Measurements from ENCODE around the gene FDX2.
"Not testable (repeated sequence)": the region's sequence is repeated elsewhere in the genome, so short reads cannot be mapped to it uniquely, and the experiment has no call there.

FDX2 gene

DNA sequence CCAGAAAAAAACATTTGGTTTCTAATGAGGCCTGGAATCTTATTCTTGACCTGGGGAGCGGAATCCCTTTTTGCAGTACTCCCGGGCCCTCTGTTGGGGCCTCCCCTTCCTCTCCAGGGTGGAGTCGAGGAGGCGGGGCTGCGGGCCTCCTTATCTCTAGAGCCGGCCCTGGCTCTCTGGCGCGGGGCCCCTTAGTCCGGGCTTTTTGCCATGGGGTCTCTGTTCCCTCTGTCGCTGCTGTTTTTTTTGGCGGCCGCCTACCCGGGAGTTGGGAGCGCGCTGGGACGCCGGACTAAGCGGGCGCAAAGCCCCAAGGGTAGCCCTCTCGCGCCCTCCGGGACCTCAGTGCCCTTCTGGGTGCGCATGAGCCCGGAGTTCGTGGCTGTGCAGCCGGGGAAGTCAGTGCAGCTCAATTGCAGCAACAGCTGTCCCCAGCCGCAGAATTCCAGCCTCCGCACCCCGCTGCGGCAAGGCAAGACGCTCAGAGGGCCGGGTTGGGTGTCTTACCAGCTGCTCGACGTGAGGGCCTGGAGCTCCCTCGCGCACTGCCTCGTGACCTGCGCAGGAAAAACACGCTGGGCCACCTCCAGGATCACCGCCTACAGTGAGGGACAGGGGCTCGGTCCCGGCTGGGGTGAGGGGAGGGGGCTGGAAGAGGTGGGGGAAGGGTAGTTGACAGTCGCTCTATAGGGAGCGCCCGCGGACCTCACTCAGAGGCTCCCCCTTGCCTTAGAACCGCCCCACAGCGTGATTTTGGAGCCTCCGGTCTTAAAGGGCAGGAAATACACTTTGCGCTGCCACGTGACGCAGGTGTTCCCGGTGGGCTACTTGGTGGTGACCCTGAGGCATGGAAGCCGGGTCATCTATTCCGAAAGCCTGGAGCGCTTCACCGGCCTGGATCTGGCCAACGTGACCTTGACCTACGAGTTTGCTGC lies 28.7 kb downstream of the FDX2 start, which contains the start of gene ICAM4:
TSS of gene ICAM4 (plus strand) at position 153 of the 935 bp plus-strand sequence. CDS start at position 211, 58 bp downstream.
- TF ChIP-seq, protein P1, sequence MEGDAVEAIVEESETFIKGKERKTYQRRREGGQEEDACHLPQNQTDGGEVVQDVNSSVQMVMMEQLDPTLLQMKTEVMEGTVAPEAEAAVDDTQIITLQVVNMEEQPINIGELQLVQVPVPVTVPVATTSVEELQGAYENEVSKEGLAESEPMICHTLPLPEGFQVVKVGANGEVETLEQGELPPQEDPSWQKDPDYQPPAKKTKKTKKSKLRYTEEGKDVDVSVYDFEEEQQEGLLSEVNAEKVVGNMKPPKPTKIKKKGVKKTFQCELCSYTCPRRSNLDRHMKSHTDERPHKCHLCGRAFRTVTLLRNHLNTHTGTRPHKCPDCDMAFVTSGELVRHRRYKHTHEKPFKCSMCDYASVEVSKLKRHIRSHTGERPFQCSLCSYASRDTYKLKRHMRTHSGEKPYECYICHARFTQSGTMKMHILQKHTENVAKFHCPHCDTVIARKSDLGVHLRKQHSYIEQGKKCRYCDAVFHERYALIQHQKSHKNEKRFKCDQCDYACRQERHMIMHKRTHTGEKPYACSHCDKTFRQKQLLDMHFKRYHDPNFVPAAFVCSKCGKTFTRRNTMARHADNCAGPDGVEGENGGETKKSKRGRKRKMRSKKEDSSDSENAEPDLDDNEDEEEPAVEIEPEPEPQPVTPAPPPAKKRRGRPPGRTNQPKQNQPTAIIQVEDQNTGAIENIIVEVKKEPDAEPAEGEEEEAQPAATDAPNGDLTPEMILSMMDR (IDR thresholded peaks at IDR 0.05; ENCODE audit: borderline replicate concordance, insufficient read depth, low read depth, low read length), result no peak
- H3K4me3 ChIP-seq (ENCODE audit: low read depth, low read length), result peak within 1 kb of the TSS; percentile 24

DNA sequence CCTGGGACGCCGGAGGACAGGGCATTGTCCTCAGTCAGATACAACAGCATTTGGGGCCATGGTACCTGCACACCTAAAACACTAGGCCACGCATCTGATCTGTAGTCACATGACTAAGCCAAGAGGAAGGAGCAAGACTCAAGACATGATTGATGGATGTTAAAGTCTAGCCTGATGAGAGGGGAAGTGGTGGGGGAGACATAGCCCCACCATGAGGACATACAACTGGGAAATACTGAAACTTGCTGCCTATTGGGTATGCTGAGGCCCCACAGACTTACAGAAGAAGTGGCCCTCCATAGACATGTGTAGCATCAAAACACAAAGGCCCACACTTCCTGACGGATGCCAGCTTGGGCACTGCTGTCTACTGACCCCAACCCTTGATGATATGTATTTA lies 30.4 kb downstream of the FDX2 start:
- TF ChIP-seq, protein P1 (IDR thresholded peaks at IDR 0.05; ENCODE audit: borderline replicate concordance, insufficient read depth, low read depth, low read length), result no peak
- H3K4me3 ChIP-seq (ENCODE audit: low read depth, low read length), result no peak overlapping the region

DNA sequence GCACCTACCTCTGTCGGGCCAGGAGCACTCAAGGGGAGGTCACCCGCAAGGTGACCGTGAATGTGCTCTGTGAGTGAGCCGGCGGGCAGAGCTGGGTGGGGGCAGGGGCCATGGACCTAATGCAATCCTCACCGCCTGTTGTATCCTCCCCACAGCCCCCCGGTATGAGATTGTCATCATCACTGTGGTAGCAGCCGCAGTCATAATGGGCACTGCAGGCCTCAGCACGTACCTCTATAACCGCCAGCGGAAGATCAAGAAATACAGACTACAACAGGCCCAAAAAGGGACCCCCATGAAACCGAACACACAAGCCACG lies 30.9 kb downstream of the FDX2 start:
- TF ChIP-seq, protein P1 (IDR thresholded peaks at IDR 0.05; ENCODE audit: borderline replicate concordance, insufficient read depth, low read depth, low read length), result no peak
- no peak overlapping the region for H3K4me3 ChIP-seq (ENCODE audit: low read depth, low read length)

DNA sequence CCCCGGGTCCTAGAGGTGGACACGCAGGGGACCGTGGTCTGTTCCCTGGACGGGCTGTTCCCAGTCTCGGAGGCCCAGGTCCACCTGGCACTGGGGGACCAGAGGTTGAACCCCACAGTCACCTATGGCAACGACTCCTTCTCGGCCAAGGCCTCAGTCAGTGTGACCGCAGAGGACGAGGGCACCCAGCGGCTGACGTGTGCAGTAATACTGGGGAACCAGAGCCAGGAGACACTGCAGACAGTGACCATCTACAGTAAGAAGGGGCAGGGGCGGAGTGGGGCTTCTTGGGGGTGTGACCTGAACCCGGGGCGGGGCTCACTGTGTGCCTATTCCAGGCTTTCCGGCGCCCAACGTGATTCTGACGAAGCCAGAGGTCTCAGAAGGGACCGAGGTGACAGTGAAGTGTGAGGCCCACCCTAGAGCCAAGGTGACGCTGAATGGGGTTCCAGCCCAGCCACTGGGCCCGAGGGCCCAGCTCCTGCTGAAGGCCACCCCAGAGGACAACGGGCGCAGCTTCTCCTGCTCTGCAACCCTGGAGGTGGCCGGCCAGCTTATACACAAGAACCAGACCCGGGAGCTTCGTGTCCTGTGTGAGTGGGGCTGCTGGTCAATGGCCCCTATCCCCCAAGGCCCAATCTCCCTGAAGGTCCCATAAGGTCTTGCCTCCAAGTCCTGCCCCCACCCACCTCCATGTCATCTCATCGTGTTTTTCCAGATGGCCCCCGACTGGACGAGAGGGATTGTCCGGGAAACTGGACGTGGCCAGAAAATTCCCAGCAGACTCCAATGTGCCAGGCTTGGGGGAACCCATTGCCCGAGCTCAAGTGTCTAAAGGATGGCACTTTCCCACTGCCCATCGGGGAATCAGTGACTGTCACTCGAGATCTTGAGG lies 31.5 kb downstream of the FDX2 start:
- H3K4me3 ChIP-seq (ENCODE audit: low read depth, low read length), result no peak overlapping the region
- TF ChIP-seq, protein P1 (IDR thresholded peaks at IDR 0.05; ENCODE audit: borderline replicate concordance, insufficient read depth, low read depth, low read length), result no peak

DNA sequence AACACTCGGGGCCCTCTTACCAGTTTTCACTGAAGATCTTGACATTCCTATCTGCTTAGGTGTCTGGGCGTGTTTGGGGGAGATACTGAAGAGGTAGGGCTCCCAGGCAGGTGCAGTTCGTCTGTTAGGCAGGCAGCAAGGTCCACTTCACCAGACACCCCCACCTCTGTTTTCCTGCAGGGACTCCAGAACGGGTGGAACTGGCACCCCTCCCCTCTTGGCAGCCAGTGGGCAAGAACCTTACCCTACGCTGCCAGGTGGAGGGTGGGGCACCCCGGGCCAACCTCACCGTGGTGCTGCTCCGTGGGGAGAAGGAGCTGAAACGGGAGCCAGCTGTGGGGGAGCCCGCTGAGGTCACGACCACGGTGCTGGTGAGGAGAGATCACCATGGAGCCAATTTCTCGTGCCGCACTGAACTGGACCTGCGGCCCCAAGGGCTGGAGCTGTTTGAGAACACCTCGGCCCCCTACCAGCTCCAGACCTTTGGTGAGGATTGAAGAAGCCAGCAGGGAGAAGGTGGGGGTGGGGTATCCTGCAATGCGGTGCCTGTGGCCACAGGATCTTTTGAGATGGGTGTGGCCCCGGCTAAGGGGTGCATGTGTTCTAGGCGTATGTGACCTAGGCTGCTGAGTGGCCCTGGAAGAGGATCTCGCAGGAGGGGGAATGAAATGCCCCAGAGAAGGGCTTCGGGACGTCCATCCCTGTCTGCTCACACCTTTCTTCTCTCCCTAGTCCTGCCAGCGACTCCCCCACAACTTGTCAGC lies 32.3 kb downstream of the FDX2 start:
- TF ChIP-seq, protein P1 (IDR thresholded peaks at IDR 0.05; ENCODE audit: borderline replicate concordance, insufficient read depth, low read depth, low read length), result no peak

DNA sequence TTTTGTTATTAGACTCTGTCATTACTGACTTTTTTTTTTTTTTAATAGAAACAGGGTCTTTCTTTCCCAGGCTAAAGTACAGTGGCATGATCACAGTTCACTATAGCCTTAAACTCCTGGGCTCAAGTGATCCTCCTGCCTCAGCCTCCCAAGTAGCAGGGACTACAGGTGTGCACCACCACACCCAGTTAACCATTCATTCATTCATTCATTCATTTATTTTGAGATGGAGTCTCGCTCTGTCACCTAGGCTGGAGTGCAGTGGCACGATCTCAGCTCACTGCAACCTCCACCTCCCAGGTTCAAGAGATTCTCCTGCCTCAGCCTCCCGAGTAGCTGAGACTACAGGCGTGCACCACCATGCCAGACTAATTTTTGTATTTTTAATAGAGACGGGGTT lies 33.8 kb downstream of the FDX2 start:
- H3K4me3 ChIP-seq (ENCODE audit: low read depth, low read length), result not testable (repeated sequence)

More for the DNA sequence above, 32.3 kb downstream of the FDX2 start:
- H3K4me3 ChIP-seq (ENCODE audit: low read depth, low read length), result no peak overlapping the region
